Measurements from ENCODE around the gene KAT2A.

DNA sequence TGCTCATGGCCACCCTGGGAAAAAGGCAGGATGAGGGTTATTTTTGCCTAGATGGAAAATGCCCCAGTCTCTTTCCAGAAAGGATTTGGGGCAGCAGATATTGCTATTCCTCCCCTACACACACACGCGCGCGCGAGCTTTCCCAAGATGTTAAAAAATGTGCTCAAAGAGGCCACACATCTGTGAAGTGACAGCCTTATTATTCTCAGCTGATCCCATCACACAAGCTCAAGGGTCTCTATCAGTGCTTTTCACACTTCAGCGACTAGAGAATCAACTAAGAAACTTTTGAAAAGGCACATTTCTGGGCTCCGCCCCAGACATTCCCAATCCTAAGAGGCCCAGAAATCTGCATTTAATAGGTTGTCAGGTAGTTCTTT is 39.4 kb upstream of the KAT2A start:
- no peak for TF ChIP-seq CTCF (IDR thresholded peaks at IDR 0.05 in 2 of 3, conservative IDR thresholded peaks at IDR 0.05 in 1 of 3; ENCODE audit: borderline replicate concordance in 1 of 3, insufficient read depth in 1 of 3, low read depth in 2 of 3, low read length in 2 of 3)
- TF ChIP-seq, protein P1, sequence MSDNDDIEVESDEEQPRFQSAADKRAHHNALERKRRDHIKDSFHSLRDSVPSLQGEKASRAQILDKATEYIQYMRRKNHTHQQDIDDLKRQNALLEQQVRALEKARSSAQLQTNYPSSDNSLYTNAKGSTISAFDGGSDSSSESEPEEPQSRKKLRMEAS (IDR thresholded peaks at IDR 0.05): no peak
- TF ChIP-seq POLR2A (IDR thresholded peaks at IDR 0.05; ENCODE audit: borderline replicate concordance, extremely low read depth, insufficient read depth, insufficient read length): no peak
- TF ChIP-seq YY1 (IDR thresholded peaks at IDR 0.05; ENCODE audit: extremely low read depth, insufficient replicate concordance, low read depth, low read length): no peak
- no peak for TF ChIP-seq EZH2phosphoT487 (IDR thresholded peaks at IDR 0.05; ENCODE audit: borderline replicate concordance)
- no peak for TF ChIP-seq SRF (IDR thresholded peaks at IDR 0.05; ENCODE audit: low read depth)
- TF ChIP-seq ATF3 (IDR thresholded peaks at IDR 0.05): no peak
- TF ChIP-seq CEBPB (IDR thresholded peaks at IDR 0.05; ENCODE audit: low read depth): no peak
- TF ChIP-seq ZNF274 (IDR thresholded peaks at IDR 0.05; ENCODE audit: low read depth, low read length): no peak
- TF ChIP-seq JUND (IDR thresholded peaks at IDR 0.05): no peak
- no peak for TF ChIP-seq EZH2 (IDR thresholded peaks at IDR 0.05)
- no peak for TF ChIP-seq RAD21 (IDR thresholded peaks at IDR 0.05; ENCODE audit: low read depth)
- TF ChIP-seq ZFX (IDR thresholded peaks at IDR 0.05): no peak
- no peak for TF ChIP-seq ELF1 (IDR thresholded peaks at IDR 0.05; ENCODE audit: borderline replicate concordance, low read depth)
